A673 (cell line): ENCODE measurements around the gene TMTC3. TPM values are rescaled to one million over a fixed set of nuclear protein-coding genes. Genes with fewer than 3 reads are reported as not detected.

Source experiments
- BruUV-seq: library from RNA; stranded (reverse); fragments of 400-500 nt; replicated peaks from 2 replicates; lab custom pipeline; 2021; lab: Mats Ljungman, UMichigan
- CTCF ChIA-PET: fragments of 300-600 bp; sonication (Branson Sonifier 250); formaldehyde crosslinking; loops from one replicate; lab custom pipeline; 2022; ENCODE audit warnings: antibody characterized with exemption; lab: Charles Lee
- POLR2A ChIA-PET: fragments of 300-600 bp; sonication (Branson Sonifier 250); formaldehyde crosslinking; loops from one replicate; lab custom pipeline; 2022; ENCODE audit warnings: antibody characterized with exemption; ENCODE audit not compliant: low non-redundant PET; lab: Charles Lee
- DNase-seq: peaks from one replicate; pipeline ENCODE4 v3.0.0-alpha.2; 2015; ENCODE audit warnings: low spot score
- H3K27ac ChIP-seq: fragments of 200-600 bp; sonication (generic); 2 replicates; pipeline ENCODE4 v1.5.1; 2016; ENCODE audit warnings: mixed run types, low read depth, mild to moderate bottlenecking, mixed read lengths, antibody characterized with exemption, low read length; ENCODE audit not compliant: poor library complexity, severe bottlenecking
- H3K27me3 ChIP-seq: fragments of 200-600 bp; sonication (generic); replicated peaks from 2 replicates; pipeline ENCODE4 v1.6.1; 2017; ENCODE audit warnings: mixed run types, low read depth, mild to moderate bottlenecking, mixed read lengths, antibody characterized with exemption, low read length; ENCODE audit not compliant: insufficient read depth, poor library complexity
- H3K36me3 ChIP-seq: fragments of 200-600 bp; sonication (generic); 2 replicates; pipeline ENCODE4 v1.6.1; 2016; ENCODE audit warnings: mixed run types, mild to moderate bottlenecking, mixed read lengths, antibody characterized with exemption, low read length; ENCODE audit not compliant: insufficient read depth, poor library complexity, severe bottlenecking
- H3K4me1 ChIP-seq: fragments of 200-600 bp; sonication (generic); 2 replicates; pipeline ENCODE4 v1.6.1; 2017; ENCODE audit warnings: mixed run types, mild to moderate bottlenecking, mixed read lengths, antibody characterized with exemption, low read length; ENCODE audit not compliant: insufficient read depth, poor library complexity, severe bottlenecking
- H3K4me3 ChIP-seq: fragments of 200-600 bp; sonication (generic); 2 replicates; pipeline ENCODE4 v1.5.1; 2016; ENCODE audit warnings: low read depth, mixed run types, mild to moderate bottlenecking, mixed read lengths, low read length; ENCODE audit not compliant: poor library complexity, severe bottlenecking
- H3K9me3 ChIP-seq: fragments of 200-600 bp; sonication (generic); 2 replicates; pipeline ENCODE4 v1.6.1; 2016; ENCODE audit warnings: mixed run types, low read depth, mild to moderate bottlenecking, mixed read lengths, antibody characterized with exemption, low read length; ENCODE audit not compliant: poor library complexity, severe bottlenecking
- EZH2 ChIP-seq: fragments of 200-600 bp; sonication (generic); IDR thresholded peaks from 2 replicates; pipeline ENCODE4 v1.6.1; 2017; ENCODE audit warnings: borderline replicate concordance, low read depth, mild to moderate bottlenecking, mixed read lengths, antibody characterized with exemption, low read length; ENCODE audit not compliant: poor library complexity, severe bottlenecking
- intact Hi-C: fragments of 100-400 bp; cut with micrococcal nuclease; formaldehyde crosslinking; loops from one replicate; pipeline ENCODE4 v1.10.0; 2022; ENCODE audit not compliant: unreplicated experiment
- total RNA-seq: library from RNA; stranded (reverse); gene quantifications from 2 replicates; pipeline ENCODE4 v1.2.3, GENCODE V29; 2021
- TF ChIP-seq, protein P1 (sequence below): fragments of 300-800, 200-600 bp; sonication (generic); conservative IDR thresholded peaks from 2 replicates; pipeline ENCODE4 v1.5.1; 2017; ENCODE audit warnings: low read depth, mild to moderate bottlenecking, antibody characterized with exemption, low read length, moderate library complexity, mixed read lengths

TMTC3 gene
- total RNA-seq, 1 experiment from 2014 or later = 31.6 TPM

DNA sequence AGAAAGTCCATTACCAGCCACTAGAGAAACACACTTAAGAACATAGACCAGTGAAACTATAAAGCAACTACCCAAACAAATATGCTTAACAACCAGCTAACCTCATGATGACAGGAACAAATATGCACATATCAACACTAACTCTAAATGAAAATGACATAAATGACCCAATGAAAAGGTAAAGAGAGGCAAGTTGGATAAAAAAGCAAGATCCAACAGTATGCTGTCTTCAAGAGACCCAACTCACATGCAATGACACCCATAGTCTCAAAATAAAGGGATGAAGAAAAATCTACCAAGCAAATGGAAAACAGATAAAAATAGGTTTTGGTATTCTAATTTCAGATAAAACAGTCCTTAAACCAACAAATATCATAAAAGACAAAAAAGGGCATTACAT is 77.8 kb downstream of the TMTC3 start:
- CTCF ChIA-PET = no interaction called here
- intact Hi-C loops = no loop called here

DNA sequence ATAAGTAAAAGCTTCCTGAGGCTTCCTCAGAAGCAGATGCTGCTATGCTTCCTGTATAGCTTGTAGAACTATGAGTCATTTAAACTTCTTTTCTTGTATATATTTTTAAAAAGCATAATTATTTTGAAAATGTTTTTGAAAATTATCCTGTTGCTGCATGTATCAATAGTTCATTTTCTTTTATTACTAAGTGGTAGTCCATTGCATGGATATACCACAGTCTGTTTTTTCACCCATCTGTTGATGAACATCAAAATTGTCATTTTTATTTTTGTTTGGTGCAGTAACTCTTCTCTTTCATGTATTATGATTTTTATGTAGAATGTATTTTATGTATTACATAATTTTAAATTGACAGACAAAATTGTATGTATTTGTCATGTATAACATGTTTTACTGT is 81.4 kb downstream of the TMTC3 start:
- CTCF ChIA-PET = no interaction called here
- no TSS peak for BruUV-seq
- DNase-seq = no peak
- Histone ChIP-seq H3K36me3 (no peaks in the 10 kb centered on the region), H3K4me1 (no peaks in the 10 kb centered on the region), H3K4me3 (no peak overlapping the region), H3K9me3 (no peaks in the 10 kb centered on the region), H3K27me3 (no peaks in the 10 kb centered on the region), H3K27ac (no peak overlapping the region)
- POLR2A ChIA-PET = no interaction called here
- intact Hi-C loops = no loop called here
- TF ChIP-seq, protein P1, sequence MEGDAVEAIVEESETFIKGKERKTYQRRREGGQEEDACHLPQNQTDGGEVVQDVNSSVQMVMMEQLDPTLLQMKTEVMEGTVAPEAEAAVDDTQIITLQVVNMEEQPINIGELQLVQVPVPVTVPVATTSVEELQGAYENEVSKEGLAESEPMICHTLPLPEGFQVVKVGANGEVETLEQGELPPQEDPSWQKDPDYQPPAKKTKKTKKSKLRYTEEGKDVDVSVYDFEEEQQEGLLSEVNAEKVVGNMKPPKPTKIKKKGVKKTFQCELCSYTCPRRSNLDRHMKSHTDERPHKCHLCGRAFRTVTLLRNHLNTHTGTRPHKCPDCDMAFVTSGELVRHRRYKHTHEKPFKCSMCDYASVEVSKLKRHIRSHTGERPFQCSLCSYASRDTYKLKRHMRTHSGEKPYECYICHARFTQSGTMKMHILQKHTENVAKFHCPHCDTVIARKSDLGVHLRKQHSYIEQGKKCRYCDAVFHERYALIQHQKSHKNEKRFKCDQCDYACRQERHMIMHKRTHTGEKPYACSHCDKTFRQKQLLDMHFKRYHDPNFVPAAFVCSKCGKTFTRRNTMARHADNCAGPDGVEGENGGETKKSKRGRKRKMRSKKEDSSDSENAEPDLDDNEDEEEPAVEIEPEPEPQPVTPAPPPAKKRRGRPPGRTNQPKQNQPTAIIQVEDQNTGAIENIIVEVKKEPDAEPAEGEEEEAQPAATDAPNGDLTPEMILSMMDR = no peak
- no peak for TF ChIP-seq EZH2

More for the DNA sequence above, 77.8 kb downstream of the TMTC3 start:
- H3K27ac ChIP-seq = no peak overlapping the region
- no peaks in the 10 kb centered on the region for H3K9me3 ChIP-seq
- no peaks in the 10 kb centered on the region for H3K27me3 ChIP-seq
- H3K4me3 ChIP-seq = no peak overlapping the region
- BruUV-seq = no TSS peak
- DNase-seq = no peak
- H3K36me3 ChIP-seq = no peaks in the 10 kb centered on the region
- POLR2A ChIA-PET = no interaction called here
- TF ChIP-seq EZH2 = no peak
- TF ChIP-seq, protein P1 = no peak
- no peaks in the 10 kb centered on the region for H3K4me1 ChIP-seq

DNA sequence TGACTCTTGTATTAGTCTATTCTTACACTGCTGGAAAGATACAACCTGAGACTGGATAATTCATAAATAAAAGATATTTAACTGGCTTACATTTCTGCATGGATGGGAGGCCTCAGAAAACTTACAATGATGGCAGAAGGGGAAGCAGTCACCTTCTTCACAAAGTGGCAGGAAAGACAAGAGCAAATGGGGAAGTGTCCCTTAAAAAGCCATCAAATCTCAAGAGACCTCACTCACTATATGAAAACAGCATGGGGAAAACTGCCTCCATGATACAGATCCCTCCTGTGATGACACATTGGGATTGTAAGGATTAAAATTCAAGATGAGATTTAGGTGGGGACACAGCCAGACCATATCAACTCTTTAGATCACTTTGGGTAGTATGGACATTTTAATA is 83.7 kb downstream of the TMTC3 start:
- BruUV-seq = no TSS peak
- ChIA-PET POLR2A (no interaction called here), CTCF (no interaction called here)
- Histone ChIP-seq H3K4me1 (no peaks in the 10 kb centered on the region), H3K36me3 (no peaks in the 10 kb centered on the region), H3K27me3 (no peaks in the 10 kb centered on the region), H3K27ac (no peak overlapping the region), H3K4me3 (no peak overlapping the region), H3K9me3 (no peaks in the 10 kb centered on the region)
- no peak for TF ChIP-seq EZH2
- TF ChIP-seq, protein P1 = no peak
- DNase-seq = no peak
- intact Hi-C loops = no loop called here
